Glomerular visceral epithelial cell (primary cell): ENCODE data around the gene SOX6.
A peak's percentile ranks its signal among the peaks of the same experiment; 100 is the strongest.

Experiments used
- DNase-seq: peaks from one replicate; pipeline ENCODE4 v3.0.0-alpha.2; 2016; ENCODE audit errors: extremely low spot score

Gene SOX6

DNA sequence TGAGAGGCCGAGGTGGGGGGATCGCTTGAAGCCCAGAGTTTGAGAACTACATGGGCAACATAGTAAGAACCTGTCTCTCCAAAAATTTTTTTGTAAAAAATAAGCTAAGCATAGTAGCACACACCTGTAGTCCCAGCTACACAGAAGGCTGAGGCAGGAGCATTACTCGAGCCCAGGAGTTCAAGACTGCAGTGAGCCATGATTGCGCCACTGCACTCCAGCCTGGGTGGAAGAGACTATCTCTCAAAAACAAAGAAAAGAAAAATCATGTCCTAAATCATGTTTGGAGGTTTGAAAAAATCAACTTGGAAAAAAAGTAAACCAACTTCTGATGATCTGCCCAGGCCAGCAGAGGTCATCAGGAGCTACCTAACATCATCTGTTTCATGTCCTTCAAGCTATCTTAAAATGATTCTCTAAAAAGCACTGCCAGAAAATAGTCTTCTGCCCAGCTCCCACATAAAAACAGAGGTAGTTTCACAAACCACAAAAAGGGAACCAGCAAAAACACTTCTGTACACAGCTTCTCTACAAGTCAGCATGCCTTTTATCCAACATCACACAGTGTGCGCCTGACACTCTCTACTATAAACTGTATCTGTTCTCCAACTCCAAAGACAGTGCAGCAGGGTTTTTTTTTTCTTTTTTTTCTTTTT lies 165.0 kb downstream of the SOX6 start:
- no peak for DNase-seq

DNA sequence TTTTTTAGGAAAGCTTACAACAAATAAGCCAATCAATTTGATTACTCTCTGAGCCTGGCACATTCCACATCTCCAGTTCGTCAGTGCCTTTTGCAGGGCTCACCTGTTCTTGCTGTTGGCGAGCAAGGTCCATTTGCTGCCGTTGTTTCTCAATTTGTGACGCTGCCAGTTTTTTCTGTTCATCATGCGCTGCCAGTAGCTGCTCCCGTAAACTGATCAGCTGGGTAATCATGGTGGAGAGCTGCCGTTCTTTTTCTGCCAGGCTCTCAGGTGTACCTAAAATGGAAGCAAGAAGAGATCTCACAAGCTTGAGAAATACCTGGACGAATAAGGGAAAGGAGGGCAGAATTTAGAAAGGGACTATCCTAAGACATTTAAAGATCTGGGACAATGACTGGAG lies 169.7 kb downstream of the SOX6 start:
- DNase-seq, result no peak

DNA sequence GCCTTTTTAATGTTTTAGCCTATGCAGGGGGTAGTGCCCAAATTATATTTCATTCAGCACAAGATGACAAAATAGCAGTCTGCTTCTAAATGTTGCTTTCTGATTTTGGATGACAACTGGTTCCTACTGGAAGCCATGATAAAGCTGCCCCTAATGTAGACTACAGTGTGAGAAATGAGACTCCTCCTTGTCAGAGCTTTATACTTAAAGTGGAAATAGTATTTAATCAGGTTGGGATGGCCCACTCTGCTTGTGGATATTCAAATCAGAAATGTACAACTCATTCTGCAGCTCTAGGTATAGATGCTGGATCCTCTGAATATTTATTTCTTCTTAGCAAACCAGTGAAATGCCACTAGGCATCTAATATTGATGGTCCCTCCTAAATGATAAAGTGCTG lies 171.3 kb downstream of the SOX6 start:
- DNase-seq, result no peak

DNA sequence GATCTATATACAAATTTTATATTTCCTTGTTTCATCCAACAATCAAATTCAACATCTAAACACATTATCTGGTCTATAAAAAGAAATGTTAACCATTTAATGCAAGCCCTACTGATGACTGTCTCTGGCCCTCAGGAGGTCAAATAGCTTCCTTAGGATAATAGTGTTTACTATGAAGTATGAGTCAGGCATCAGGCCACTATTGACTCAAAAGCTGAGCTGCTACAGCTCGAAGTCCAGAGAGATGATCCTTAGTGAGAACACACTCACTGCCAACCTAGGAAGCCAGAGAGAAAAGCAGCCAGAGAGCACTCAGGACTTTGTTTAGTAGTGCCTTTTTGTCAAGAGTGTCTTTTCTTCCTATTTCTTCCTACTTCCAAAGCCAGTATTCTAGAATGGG lies 171.8 kb downstream of the SOX6 start:
- peak; percentile 2 for DNase-seq

DNA sequence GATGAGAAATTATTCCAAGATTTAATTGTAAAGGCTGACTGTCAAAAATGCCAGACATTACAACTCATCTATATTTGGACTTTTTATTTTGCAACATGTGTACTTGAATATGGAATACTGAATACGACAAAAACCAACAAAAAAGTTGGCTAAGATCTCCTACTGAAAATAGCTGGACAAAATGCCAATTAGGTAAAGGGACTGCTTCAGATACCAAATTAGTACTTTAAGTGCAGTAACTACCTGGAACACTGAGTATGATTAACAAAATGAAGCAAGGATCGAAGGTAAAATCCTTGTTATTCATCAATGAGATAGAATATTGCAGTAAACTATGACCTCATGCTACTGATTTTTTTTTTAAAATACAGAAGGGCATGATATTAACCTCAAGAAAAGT lies 173.8 kb downstream of the SOX6 start:
- DNase-seq, result no peak

DNA sequence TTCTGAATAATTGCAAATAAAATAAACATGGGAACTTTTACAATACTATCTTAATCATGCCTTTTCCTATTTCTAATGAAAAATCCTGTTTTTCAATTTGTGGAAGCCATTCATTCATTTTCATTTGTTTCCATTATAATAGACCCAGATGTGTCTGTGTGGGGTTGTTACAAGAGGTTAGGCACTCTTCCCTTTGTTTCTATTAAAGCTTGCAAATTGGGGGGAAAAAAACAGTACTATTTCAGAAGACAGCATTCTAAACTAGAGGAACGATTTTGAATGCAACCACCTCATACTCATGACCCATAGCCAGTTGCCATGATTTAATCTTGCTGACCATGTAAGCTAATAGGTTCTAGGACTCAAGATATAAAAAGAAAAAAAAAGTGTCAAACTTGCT lies 175.5 kb downstream of the SOX6 start:
- DNase-seq, result no peak

DNA sequence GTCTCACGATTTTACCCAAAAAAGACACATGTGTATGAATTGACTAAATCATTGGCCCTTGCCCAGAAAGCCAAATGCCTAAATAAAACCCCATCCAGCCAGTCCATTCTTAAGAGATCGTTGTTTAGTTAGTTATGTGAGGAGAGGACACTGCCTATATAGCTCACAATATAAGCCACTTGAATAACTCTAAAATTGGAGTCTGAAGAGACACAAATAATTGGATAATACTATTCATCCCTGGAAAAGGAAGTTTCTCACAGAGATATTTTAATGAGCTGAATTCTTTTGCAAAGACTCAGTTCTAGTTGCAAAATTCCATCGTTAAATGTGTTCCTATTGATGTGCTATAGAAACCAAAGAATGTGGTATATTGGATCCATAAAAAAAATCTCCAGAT lies 176.7 kb downstream of the SOX6 start:
- DNase-seq, result no peak

DNA sequence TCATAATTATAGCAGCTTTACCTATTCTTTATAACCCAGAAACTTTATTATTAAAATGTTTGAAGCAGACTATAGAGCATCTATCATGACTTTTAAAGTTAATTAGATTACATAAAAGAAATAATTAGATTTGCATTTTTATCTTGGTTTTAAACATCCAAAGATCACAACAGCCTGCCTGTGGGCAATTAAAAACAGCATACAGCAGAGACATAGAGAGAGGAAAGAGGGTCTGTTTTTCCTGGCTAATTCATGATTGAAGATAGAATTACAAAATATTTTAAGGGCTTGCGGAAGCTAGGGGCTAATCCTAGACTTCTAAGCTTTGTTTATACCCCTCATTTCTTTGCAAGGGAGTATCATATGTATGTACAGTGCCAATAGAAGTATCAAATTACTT lies 178.1 kb downstream of the SOX6 start:
- no peak for DNase-seq

DNA sequence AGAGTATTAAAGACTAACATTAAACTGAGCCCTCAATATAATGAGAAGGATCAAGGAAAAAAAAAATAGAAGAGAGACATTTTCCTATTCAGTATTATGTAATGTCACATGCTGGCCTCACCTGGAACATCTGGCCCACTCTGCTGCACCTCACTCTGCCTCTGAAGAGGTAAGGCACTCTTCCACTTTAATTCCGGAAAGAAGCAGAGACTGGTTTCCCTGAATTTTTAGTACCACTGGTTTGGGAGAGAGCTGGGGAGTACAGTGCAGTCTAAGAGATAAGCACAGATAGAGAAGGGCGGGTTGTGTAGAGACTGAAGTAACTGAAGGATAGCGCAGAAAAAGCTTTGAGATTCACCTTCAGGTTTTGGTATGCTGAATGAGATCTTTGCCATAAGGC lies 178.7 kb downstream of the SOX6 start:
- no peak for DNase-seq

DNA sequence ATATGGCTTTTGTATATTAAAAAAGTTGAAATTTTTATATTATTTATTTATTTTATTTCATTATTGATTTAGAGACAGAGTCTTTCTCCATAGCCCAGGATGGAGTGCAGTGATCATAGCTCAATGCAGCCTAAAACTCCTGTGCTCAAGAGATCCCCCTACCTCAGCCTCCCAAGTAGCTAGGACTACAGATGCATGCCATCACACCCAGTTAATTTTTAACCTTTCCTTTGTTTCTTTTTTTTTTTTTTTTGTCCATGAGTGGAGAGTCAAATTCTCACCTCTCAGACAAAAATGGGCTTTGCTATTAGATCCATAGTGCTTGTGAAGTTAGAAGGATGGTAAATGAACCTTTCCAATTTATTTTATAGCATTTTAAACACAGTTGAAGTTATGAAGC lies 182.5 kb downstream of the SOX6 start:
- no peak for DNase-seq

DNA sequence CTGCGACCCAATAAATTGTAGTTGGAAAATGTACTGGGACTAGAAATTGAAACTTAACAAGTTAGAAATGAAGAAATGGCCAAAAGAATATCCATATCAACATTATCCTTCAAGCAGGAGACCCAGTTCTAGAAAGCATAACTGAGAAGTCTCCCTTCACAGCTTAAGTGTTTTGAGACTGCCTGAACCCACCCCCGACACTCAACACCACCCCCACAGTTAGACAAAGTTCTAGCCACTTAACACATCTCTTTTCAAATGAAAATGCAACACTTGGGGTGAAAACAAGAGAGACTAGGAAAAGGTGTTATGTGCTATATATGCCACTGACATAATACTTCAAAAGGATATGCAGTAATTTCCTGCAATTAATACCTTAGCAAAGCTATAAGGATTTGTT lies 184.5 kb downstream of the SOX6 start:
- no peak for DNase-seq

DNA sequence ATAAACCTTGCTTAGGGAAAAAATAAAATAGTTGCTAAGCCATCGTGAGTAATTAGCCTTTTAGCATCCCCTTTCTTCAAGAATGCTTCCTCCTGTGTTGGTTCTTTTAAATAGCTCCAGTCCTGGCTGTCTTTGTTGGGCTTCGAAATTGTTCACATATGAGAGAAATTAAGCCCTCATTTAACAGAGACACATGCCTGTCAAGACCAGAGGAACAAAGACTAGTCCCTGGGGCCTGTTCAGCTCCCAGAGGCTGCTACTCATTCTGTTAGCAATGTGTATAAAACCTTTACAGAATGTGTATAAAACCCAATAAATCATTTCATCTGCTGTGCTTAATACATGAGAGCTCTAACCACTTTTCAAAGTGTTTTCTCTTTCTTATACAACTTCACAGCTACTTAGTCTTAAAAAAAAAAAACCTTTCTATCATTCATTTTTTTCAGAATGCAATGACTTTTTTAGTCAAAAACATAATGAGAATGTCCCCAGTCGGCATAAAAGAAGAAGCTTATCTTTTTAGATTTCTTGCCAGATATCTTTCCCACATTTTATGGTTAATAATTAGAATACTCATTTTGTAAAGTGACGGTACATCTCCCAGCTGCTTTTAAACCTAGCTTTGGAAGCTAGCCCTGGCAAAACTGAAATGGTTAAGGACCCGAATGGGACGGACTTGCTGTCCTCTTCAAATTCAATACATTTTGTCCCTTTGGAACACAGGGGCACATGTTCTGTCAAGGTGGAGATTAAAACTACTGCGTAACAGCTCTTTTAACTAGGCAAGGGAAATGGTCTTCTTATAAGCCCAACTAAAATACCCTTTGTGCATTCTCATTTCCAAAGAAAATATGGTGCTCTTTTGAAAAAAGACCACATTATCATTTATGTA lies 186.1 kb downstream of the SOX6 start:
- no peak for DNase-seq

DNA sequence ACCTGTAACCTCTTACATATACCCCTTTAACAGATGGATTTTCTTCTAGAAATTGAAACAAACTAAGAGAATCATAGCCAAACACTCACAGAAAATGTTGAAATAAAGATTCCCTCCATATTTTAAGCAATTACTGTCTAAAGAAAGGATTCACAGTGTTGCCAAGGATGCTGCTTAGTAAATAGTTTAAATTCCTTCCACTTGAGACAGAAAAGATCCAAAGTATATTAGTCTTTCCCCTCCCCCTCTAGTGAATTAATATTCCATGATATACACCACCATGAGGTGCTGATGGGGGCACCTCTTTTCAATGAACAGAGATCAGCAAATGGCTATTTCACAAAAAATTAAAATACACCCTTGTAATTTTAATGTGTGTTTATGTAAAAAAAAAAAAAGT lies 186.8 kb downstream of the SOX6 start:
- DNase-seq, result no peak

DNA sequence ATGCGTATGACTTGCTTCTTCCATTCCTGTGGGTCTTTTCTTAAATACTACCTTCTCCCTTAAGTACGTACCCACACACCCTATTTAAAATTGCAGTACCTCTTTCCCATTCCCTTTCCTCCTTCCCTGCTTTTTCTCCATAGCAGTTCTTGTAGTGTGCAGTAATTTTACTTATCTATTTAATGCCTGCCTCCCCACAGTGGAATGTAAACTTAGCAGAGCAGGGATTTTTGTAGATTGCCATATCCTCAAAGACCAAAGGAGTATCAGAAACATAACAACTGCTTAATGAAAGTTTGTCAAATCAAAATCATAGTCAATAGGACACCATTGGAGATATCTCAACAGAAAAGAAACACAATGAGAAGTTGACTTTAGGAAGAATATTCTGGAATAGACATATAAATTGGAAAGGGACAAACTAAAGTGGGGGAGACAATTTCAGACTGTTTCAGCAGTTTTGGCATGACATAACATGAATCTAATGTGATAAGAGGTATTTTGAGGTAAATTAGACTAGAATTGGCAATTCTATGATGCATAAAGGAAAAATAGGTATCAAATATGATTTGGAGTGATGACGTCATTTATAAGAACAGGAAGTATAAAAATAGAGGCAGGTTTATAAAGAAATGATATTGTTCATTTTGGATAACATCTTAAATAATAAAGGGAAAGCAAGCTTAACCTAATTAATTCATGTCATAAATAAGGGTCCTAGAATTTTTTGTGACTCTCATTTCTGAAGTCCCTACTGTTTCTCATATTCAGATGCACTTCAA lies 188.4 kb downstream of the SOX6 start:
- no peak for DNase-seq

DNA sequence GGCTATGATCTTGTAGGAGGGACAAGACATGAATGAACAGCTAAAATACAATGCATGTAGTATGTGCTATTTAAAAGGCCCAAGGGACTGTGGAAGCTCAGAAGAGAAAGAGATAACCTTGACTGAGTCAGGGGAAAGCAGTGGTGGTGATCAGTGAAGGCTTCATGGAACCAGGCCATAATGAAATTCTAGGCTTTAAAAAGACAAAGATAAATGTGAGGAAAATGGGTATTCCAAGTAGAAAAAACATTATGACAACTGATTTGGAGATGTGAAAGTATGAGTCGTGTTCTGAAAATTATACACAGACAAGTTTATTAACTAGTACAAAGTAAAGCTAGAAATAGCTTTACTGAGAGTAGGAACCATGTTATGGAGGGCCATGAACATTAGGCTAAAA lies 189.8 kb downstream of the SOX6 start:
- no peak for DNase-seq

DNA sequence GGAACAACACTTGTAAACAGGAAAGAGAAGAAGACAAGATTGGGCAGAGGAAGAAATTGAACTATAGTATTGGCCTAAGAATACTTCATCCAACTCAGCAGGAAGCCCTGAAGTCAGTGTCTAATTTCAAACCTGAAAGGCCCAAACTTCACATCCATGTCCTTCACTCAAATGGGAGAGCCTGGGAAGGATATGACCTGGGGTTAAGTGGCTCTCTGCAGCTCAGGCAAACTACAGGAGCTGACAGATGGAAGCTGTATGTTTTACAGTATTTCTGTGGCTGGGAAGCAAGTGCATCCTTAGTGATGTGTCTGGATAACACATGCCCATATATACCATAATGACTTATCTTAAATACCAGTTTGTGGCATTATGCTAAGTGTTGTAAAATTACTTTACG lies 196.2 kb downstream of the SOX6 start:
- no peak for DNase-seq

DNA sequence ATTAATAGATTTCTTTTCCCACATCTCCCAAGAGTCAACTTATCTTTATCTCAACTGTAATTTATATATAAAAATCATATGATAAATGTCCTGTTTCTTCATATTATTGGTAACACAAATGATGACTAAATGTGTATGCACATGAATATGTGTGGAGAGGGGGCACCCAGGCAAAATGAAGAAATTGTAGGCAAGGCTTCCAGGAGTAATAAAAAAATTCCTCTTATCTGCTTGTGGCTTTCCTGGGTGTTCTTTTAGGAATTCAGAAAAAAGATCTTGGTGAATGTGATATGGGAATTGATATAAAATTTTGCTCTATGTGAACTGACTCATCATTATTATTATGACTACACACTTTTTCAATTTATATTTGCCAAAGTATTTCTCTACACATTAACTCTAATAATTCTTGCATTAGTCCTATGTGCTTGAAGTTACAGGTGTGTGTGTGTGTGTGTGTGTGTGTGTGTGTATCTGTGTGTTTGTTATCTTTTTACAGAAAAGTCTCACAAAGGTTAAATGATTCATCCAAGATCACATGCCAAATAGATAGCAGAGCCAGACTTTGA lies 197.8 kb downstream of the SOX6 start:
- no peak for DNase-seq

DNA sequence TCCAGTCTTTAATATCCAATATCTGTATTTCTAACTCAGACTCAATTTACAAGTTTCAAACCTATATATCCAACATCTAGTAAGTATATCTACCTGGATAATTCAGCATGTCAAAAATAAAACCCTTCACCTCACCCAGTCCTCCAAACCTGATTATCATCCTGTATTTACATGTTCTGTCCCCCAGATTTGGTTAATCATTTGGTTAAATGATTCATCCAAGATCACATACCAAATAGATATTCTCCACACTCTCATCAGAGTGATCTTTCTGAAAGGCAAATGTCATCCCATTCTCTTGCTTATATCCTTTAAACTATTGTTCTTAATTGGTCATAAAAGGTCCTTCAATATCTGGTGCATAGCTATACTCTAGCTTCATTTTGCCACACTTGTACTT lies 199.0 kb downstream of the SOX6 start:
- DNase-seq, result no peak

DNA sequence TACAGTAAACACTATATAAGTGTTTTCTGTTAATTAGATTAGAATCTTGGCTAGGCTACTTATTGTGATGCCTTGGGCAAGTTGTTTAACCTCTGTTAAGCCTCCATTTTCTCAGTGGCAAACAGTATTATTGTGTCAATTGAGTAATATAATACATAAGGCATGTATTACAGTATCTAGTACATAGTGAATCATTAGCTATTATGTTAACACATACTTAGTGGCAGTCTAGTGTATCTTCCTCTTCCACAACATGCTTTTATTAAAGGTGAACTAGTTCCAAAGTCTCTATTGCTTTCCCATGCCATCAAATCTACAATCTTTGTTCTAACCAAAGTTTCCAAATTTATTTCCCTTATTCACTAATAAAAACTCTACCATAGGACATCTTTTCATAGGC lies 200.9 kb downstream of the SOX6 start:
- no peak for DNase-seq

DNA sequence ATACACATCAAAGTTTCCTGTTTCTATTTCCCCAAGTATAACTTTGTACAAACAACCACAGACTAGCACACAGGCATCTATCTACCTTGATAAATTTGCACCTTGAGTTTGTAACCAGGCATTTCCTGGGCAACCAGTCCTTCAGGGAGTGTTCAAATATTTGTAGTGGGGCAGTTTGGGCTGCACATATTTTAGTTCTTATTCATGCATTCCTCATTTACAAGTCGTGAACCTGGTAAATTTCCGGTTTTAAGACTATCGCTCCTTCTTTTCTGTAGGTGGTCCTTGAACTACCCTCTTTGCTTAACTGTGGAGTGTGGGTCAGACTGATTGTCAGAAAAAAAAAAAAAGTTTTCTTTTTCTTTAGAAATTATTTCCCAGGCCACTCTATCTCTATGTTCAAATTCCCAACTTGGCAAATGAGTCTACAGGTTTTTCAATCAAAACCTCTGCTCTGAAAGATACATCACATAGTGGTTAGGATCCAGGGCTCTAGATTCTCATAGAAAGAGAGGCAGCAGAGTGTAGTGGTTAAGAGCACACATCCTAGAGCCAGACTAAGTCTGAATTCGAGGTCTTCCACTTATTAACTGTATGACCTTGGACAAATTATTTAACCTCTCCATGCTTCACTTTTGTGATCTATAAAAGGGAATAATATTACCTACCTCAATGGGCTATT lies 201.5 kb downstream of the SOX6 start:
- peak; percentile 18 for DNase-seq

DNA sequence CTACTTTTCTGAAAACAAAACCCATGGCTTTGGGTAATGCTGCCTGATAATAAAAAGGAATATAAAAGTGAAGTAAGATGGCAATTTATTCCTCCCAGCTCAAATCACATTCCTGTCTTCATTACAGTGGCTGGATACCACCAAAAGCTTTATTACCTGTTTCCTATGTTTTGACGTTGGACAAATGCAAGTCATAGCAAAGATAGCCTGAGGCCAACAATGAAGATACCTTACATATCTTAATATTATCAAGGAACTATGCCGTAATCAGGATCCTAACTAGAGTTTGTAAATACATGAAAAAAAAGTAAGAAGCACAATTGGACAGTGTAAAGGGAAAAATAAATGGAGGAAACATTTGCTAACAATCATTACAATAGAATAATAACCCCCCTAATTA lies 202.4 kb downstream of the SOX6 start:
- no peak for DNase-seq

DNA sequence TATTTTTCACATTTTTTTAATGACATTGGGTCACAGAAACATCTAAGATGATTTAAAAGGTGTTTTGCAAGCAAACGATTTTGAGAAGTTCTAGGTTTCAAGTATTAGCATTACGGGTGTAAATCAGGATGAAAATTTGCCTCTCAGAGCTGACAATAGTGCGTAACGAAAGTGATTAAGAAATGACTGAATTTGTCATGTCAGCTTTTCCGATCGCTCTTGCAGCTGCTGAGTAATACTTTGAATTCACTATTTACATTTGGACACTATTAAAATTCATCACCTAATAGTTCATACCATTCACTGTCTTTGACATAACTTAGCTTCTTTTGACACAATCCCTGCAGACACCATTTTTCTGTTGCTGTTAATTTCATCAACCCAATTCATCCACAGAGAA lies 205.2 kb downstream of the SOX6 start:
- no peak for DNase-seq
